Activated CD4-positive, CD25-positive, alpha-beta regulatory T cell (primary cell): ENCODE measurements around the gene MAP6.
A peak's percentile ranks its signal among the peaks of the same experiment; 100 is the strongest.
"Not testable (repeated sequence)": the region's sequence is repeated elsewhere in the genome, so short reads cannot be mapped to it uniquely, and the experiment has no call there.

ENCODE experiments used
- DNase-seq, 4 experiments: peaks; one replicate each; lab custom pipeline; 2025; lab: John Stamatoyannopoulos, UW

The MAP6 gene

GRCh38 chr11:75591371-75591770 lies 77.5 kb downstream of the MAP6 start:
- no peak for DNase-seq

- DNase-seq: no peak
Observed at GRCh38 chr11:75589933-75590332, 78.9 kb downstream of the MAP6 start.

GRCh38 chr11:75589051-75589450 lies 79.8 kb downstream of the MAP6 start:
- no peak for DNase-seq

- no peak for DNase-seq
Observed at GRCh38 chr11:75588051-75588481, 80.8 kb downstream of the MAP6 start.

- DNase-seq: no peak
Observed at GRCh38 chr11:75586395-75586794, 82.4 kb downstream of the MAP6 start.

- no peak for DNase-seq
Observed at GRCh38 chr11:75585293-75585670, 83.6 kb downstream of the MAP6 start.

GRCh38 chr11:75584659-75585292 lies 84.1 kb downstream of the MAP6 start:
- DNase-seq: not testable (repeated sequence)

GRCh38 chr11:75583718-75584658 lies 84.8 kb downstream of the MAP6 start:
- DNase-seq: no peak

- DNase-seq: peak in 2 of 4 experiments; percentile 43 to 54
Observed at GRCh38 chr11:75582895-75583717, 85.7 kb downstream of the MAP6 start.

GRCh38 chr11:75582506-75582894 lies 86.3 kb downstream of the MAP6 start:
- no peak for DNase-seq

GRCh38 chr11:75579841-75580240 lies 89.0 kb downstream of the MAP6 start:
- no peak for DNase-seq

- DNase-seq: no peak
Observed at GRCh38 chr11:75578977-75579376, 89.9 kb downstream of the MAP6 start.

GRCh38 chr11:75577207-75577606 lies 91.6 kb downstream of the MAP6 start:
- DNase-seq: peak; percentile 17 to 48 (median 31)

- no peak for DNase-seq
Observed at GRCh38 chr11:75576499-75576918, 92.3 kb downstream of the MAP6 start.

- DNase-seq: no peak
Observed at GRCh38 chr11:75576017-75576416, 92.8 kb downstream of the MAP6 start.

GRCh38 chr11:75574698-75575602 lies 93.9 kb downstream of the MAP6 start:
- DNase-seq: no peak

- DNase-seq: no peak
Observed at GRCh38 chr11:75572744-75573143, 96.1 kb downstream of the MAP6 start.

GRCh38 chr11:75571625-75572024 lies 97.2 kb downstream of the MAP6 start:
- no peak for DNase-seq

- DNase-seq: no peak
Observed at GRCh38 chr11:75570559-75571139, 98.2 kb downstream of the MAP6 start.

- no peak for DNase-seq
Observed at GRCh38 chr11:75568616-75569219, 100.1 kb downstream of the MAP6 start.
